ENCODE measurements around the gene GALNT10.

The GALNT10 gene

GRCh38 chr5:154300207-154300883 is 109.8 kb downstream of the GALNT10 start:
- no peak for DNase-seq

- DNase-seq: no peak
These were observed 111.2 kb downstream of the GALNT10 start for GRCh38 chr5:154301726-154302125.

- peak; percentile 95 for DNase-seq
These were observed 111.6 kb downstream of the GALNT10 start for GRCh38 chr5:154302161-154302560.

- no peak for DNase-seq
These were observed 112.6 kb downstream of the GALNT10 start for GRCh38 chr5:154303133-154303532.

GRCh38 chr5:154308443-154309370 is 118.2 kb downstream of the GALNT10 start:
- DNase-seq: no peak

- DNase-seq: no peak
These were observed 118.8 kb downstream of the GALNT10 start for GRCh38 chr5:154309371-154309745.

- DNase-seq: no peak
These were observed 119.3 kb downstream of the GALNT10 start for GRCh38 chr5:154309805-154310204.

- DNase-seq: no peak
These were observed 120.8 kb downstream of the GALNT10 start for GRCh38 chr5:154311362-154311761.

- no peak for DNase-seq
These were observed 121.5 kb downstream of the GALNT10 start for GRCh38 chr5:154312000-154312399.

- no peak for DNase-seq
These were observed 122.0 kb downstream of the GALNT10 start for GRCh38 chr5:154312576-154312975.

- no peak for DNase-seq
These were observed 123.0 kb downstream of the GALNT10 start for GRCh38 chr5:154313360-154314017.

GRCh38 chr5:154315196-154315595 is 124.7 kb downstream of the GALNT10 start:
- no peak for DNase-seq

- DNase-seq: no peak
These were observed 125.2 kb downstream of the GALNT10 start for GRCh38 chr5:154315756-154316155.

- no peak for DNase-seq
These were observed 125.8 kb downstream of the GALNT10 start for GRCh38 chr5:154316223-154316935.

GRCh38 chr5:154317916-154318315 is 127.4 kb downstream of the GALNT10 start:
- no peak for DNase-seq

GRCh38 chr5:154318691-154319090 is 128.2 kb downstream of the GALNT10 start:
- no peak for DNase-seq

- no peak for DNase-seq
These were observed 129.2 kb downstream of the GALNT10 start for GRCh38 chr5:154319736-154320135.

- no peak for DNase-seq
These were observed 129.9 kb downstream of the GALNT10 start for GRCh38 chr5:154320224-154321089.

- no peak for DNase-seq
These were observed 131.0 kb downstream of the GALNT10 start for GRCh38 chr5:154321546-154321945.

- no peak for DNase-seq
These were observed 133.5 kb downstream of the GALNT10 start for GRCh38 chr5:154324033-154324432.

GRCh38 chr5:154325566-154325965 is 135.0 kb downstream of the GALNT10 start:
- no peak for DNase-seq

GRCh38 chr5:154329062-154329461 is 138.5 kb downstream of the GALNT10 start:
- DNase-seq: no peak
